Measurements from ENCODE around the gene ITGBL1.

ITGBL1 gene

GRCh38 chr13:101579281-101579802 lies 126.9 kb downstream of the ITGBL1 start:
- no peaks in the 10 kb centered on the region for H3K27me3 ChIP-seq (ENCODE audit: insufficient read depth, low read length, poor library complexity)
- no peak; the same call in 2 of the 3 replicates for ATAC-seq (ENCODE audit: insufficient read depth, low read depth)
- TF ChIP-seq EZH2 (IDR thresholded peaks at IDR 0.05; ENCODE audit: borderline replicate concordance, low read depth, low read length, severe bottlenecking) (no peak), CTCF (IDR thresholded peaks at IDR 0.05; ENCODE audit: borderline replicate concordance, extremely low read depth, low read length, poor library complexity, severe bottlenecking) (no peak)
- no peak overlapping the region for H3K4me2 ChIP-seq (ENCODE audit: insufficient read depth, low read length)
- H3K4me1 ChIP-seq (ENCODE audit: insufficient read depth, low read length), result peaks cover 9% of the 10 kb centered on the region; the same call in 1 of the 2 replicates
- no peak overlapping the region for H3K27ac ChIP-seq (ENCODE audit: low read length)
- no peak overlapping the region for H3K4me3 ChIP-seq (ENCODE audit: low read depth in 1 of 2, low read length in 2 of 2)
- DNase-seq, result no peak
- no peaks in the 10 kb centered on the region for H3K9me3 ChIP-seq (ENCODE audit: insufficient read depth, low read length, severe bottlenecking)
- H3K79me2 ChIP-seq (ENCODE audit: insufficient read depth, low read length), result no peaks in the 10 kb centered on the region
- no peaks in the 10 kb centered on the region for H4K20me1 ChIP-seq (ENCODE audit: insufficient read depth, low read length)
- H3K36me3 ChIP-seq (ENCODE audit: insufficient read depth, low read length), result no peaks in the 10 kb centered on the region
- no peak overlapping the region for H3K9ac ChIP-seq (ENCODE audit: low read depth, low read length)
- H2AFZ ChIP-seq (ENCODE audit: low read depth, low read length), result no peak overlapping the region

- Histone ChIP-seq H3K36me3 (ENCODE audit: insufficient read depth, low read length) (no peaks in the 10 kb centered on the region), H3K79me2 (ENCODE audit: insufficient read depth, low read length) (no peaks in the 10 kb centered on the region), H3K4me3 (ENCODE audit: low read depth in 1 of 2, low read length in 2 of 2) (no peak overlapping the region), H3K9ac (ENCODE audit: low read depth, low read length) (no peak overlapping the region), H3K9me3 (ENCODE audit: insufficient read depth, low read length, severe bottlenecking) (no peaks in the 10 kb centered on the region), H3K27ac (ENCODE audit: low read length) (no peak overlapping the region), H4K20me1 (ENCODE audit: insufficient read depth, low read length) (no peaks in the 10 kb centered on the region), H3K27me3 (ENCODE audit: insufficient read depth, low read length, poor library complexity) (no peaks in the 10 kb centered on the region), H3K4me2 (ENCODE audit: insufficient read depth, low read length) (no peak overlapping the region), H3K4me1 (ENCODE audit: insufficient read depth, low read length) (peaks cover 5% of the 10 kb centered on the region; the same call in 1 of the 2 replicates), H2AFZ (ENCODE audit: low read depth, low read length) (no peak overlapping the region)
- TF ChIP-seq EZH2 (IDR thresholded peaks at IDR 0.05; ENCODE audit: borderline replicate concordance, low read depth, low read length, severe bottlenecking) (no peak), CTCF (IDR thresholded peaks at IDR 0.05; ENCODE audit: borderline replicate concordance, extremely low read depth, low read length, poor library complexity, severe bottlenecking) (no peak)
- no peak for ATAC-seq (ENCODE audit: insufficient read depth, low read depth)
- no peak for DNase-seq
Observed at GRCh38 chr13:101584331-101584730, 131.9 kb downstream of the ITGBL1 start.

- no peak for DNase-seq
- ATAC-seq (ENCODE audit: insufficient read depth, low read depth), result no peak
- H3K36me3 ChIP-seq (ENCODE audit: insufficient read depth, low read length), result no peaks in the 10 kb centered on the region
- no peak overlapping the region for H3K4me3 ChIP-seq (ENCODE audit: low read depth in 1 of 2, low read length in 2 of 2)
- no peak overlapping the region for H3K4me2 ChIP-seq (ENCODE audit: insufficient read depth, low read length)
- H3K9me3 ChIP-seq (ENCODE audit: insufficient read depth, low read length, severe bottlenecking), result no peaks in the 10 kb centered on the region
- no peaks in the 10 kb centered on the region for H3K27me3 ChIP-seq (ENCODE audit: insufficient read depth, low read length, poor library complexity)
- H4K20me1 ChIP-seq (ENCODE audit: insufficient read depth, low read length), result no peaks in the 10 kb centered on the region
- H3K4me1 ChIP-seq (ENCODE audit: insufficient read depth, low read length), result no peaks in the 10 kb centered on the region
- no peaks in the 10 kb centered on the region for H3K79me2 ChIP-seq (ENCODE audit: insufficient read depth, low read length)
- TF ChIP-seq EZH2 (IDR thresholded peaks at IDR 0.05; ENCODE audit: borderline replicate concordance, low read depth, low read length, severe bottlenecking) (no peak), CTCF (IDR thresholded peaks at IDR 0.05; ENCODE audit: borderline replicate concordance, extremely low read depth, low read length, poor library complexity, severe bottlenecking) (no peak)
- H3K9ac ChIP-seq (ENCODE audit: low read depth, low read length), result no peak overlapping the region
- no peak overlapping the region for H3K27ac ChIP-seq (ENCODE audit: low read length)
- no peak overlapping the region for H2AFZ ChIP-seq (ENCODE audit: low read depth, low read length)
Observed at GRCh38 chr13:101590479-101590878, 138.0 kb downstream of the ITGBL1 start.
